K562 (cell line): ENCODE data around the gene RNF40. TPM values are rescaled to one million over a fixed set of nuclear protein-coding genes. Genes with fewer than 3 reads are reported as not detected.

Experiments used
- CUX1 ChIP-seq: fragments of 200-800 bp; sonication (Bioruptor generic); IDR thresholded peaks from 2 replicates; pipeline ENCODE4 v1.6.1; 2016; ENCODE audit warnings: missing genetic modification characterization, missing compliant biosample characterization
- ZBTB43 ChIP-seq: sonication (generic); formaldehyde crosslinking; IDR thresholded peaks from 2 replicates; pipeline ENCODE4 v1.8.0; 2023; ENCODE audit warnings: mild to moderate bottlenecking, missing genetic modification reagents
- polyA plus RNA-seq, 8 experiments: library from polyadenylated mRNA; depleted of rRNA in 4 of 8; stranded (reverse) in 5 of 8; unstranded in 3 of 8; fragments of >200 nt; fragmentation: Nextera tagmentation in 2 of 8; fragmentation: Illumina TruSeq in 1 of 8; extraction: Ambion mirVana in 2 of 8; extraction: Trizol in 1 of 8; gene quantifications; 2 replicates each; pipeline versions ENCODE4 v1.2.1 to v1.2.3, GENCODE V29; 2011 to 2014; ENCODE audit warnings: inconsistent platforms in 1 of 8, missing spikeins in 1 of 8
- total RNA-seq, 7 experiments: library from RNA; depleted of rRNA in 6 of 7; stranded (reverse); fragments of >200 nt in 6 of 7; fragmentation: Illumina TruSeq in 2 of 7; extraction: Trizol in 2 of 7; gene quantifications; 2 replicates each; pipeline versions ENCODE4 v1.2.1 to v1.2.3, GENCODE V29; 2011 to 2021; ENCODE audit warnings: low replicate concordance in 1 of 7

RNF40 gene
- total and polyA plus RNA-seq, 9 of the 15 experiments (the other 6 are each of a cell fraction or from before 2014, with no cell fraction given): 6.2 to 129 (median 81.5) TPM

- TF ChIP-seq CUX1 (CRISPR knock-in tag): no peak
- TF ChIP-seq ZBTB43 (CRISPR knock-in tag): no peak
- TF ChIP-seq, all 486 proteins: peak for 18
Measured at GRCh38 chr16:30786115-30786935, 24.2 kb downstream of the RNF40 start (continued).
